Central memory CD4-positive, alpha-beta T cell (primary cell): Measurements from ENCODE around the gene MTNR1A.
"Not testable (repeated sequence)": the region's sequence is repeated elsewhere in the genome, so short reads cannot be mapped to it uniquely, and the experiment has no call there.

Experiments
- DNase-seq: peaks from one replicate; pipeline ENCODE4 v3.0.0; 2022

Gene MTNR1A

GRCh38 chr4:186561748-186562147 lies 6.4 kb upstream of the MTNR1A start:
- no peak for DNase-seq

DNA sequence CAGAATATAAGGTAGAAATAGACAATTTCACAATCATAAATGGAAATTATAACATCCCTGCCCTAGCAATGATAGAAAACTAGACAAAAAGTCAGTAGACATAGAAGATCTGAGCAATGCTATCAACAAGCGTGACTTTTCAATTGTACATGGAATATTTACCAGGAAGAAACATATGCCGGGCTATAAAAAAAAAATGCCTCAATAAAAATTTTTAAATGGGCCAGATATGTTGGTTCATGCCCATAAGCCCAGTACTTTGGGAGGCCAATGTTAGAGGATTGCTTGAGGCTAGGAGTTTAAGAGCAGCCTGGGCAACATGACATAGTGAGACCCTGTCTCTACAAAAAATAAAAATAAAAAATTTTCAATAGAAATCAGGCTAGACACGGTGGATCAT lies 5.3 kb upstream of the MTNR1A start:
- no peak for DNase-seq

- DNase-seq, result no peak
These were observed 2.1 kb upstream of the MTNR1A start for GRCh38 chr4:186557486-186557885.

GRCh38 chr4:186557061-186557460 lies 1.7 kb upstream of the MTNR1A start:
- no peak for DNase-seq

DNA sequence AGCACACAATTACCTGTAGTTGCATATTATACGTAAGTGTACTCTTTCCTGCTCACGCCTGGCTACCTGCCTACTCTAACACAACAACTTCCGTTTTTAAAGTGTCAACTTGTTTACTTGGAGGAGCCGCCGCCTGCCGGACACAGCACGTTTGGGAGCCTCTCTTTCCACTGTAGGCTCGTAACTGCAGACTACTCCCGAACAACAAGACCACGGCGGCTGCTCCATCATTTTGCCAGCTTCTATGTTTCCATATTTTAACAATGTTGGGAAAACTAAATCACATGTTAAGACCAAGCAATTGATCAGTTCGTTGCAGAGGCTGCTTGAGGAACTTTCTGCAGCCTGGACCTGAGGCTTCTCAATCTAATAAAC lies 841 bp downstream of the MTNR1A start:
- DNase-seq, result no peak

- DNase-seq, result no peak
These were observed 1.6 kb downstream of the MTNR1A start for GRCh38 chr4:186553717-186554116.

GRCh38 chr4:186551849-186552248 lies 3.5 kb downstream of the MTNR1A start:
- no peak for DNase-seq

- no peak for DNase-seq
These were observed 9.9 kb downstream of the MTNR1A start for GRCh38 chr4:186545436-186545835.

DNA sequence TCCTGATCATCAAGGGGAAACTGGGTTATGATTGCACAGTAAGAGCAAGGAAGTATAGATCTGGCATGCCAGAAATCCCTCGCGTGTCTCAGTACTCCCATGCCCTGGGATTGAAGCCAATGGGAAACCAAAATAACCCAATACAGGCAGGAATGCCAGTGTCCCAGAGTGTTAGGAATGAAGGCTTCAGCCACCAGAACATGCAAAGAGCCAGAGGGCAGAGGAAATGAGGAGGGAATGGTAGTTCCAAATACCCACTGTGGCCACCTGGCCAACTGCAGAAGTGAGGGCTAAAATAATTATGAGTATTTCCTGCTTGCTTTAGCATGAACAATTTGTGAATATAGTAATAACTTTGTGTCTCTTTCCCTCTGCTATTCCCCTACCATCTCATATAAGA lies 12.2 kb downstream of the MTNR1A start:
- no peak for DNase-seq

DNA sequence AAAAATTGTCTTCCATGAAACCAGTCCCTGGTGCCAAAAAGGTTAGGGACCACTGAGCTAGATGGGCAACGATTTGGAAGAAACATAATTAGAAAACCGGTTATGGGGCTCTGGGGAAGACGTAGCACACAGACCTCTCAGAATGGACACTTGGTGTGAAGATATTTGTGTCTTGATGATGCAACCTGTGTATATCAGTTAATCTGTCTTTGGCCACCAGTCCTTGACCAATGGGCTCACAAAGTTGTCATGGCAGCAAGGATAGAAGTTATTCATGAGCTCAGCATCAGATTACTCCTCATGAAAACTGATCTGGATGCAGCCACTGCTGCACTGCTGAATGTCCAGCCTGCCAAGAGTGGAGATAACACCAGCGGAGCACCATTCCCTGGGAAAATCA lies 13.6 kb downstream of the MTNR1A start:
- DNase-seq, result no peak

GRCh38 chr4:186537843-186538521 lies 17.4 kb downstream of the MTNR1A start:
- DNase-seq, result no peak

- no peak for DNase-seq
These were observed 19.1 kb downstream of the MTNR1A start for GRCh38 chr4:186536285-186536684.

DNA sequence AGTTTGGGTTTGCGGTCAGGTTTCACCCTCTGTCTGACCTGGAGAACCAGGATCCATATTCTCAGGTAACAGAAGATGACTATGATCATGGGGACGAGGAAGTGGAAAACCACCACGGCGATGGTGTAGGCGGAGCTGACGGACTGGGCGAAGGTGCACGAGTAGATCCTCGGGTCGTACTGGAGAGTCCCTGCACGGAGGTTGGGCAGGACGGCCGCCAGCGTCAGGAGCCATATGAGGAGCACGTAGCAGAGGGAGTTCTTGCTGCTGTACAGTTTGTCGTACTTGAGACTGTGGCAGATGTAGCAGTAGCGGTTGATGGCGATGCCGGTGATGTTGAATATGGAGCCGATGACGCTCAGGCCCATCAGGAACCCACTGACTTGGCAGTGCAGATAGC lies 21.3 kb downstream of the MTNR1A start:
- no peak for DNase-seq

GRCh38 chr4:186523927-186524326 lies 31.4 kb downstream of the MTNR1A start:
- not testable (repeated sequence) for DNase-seq

DNA sequence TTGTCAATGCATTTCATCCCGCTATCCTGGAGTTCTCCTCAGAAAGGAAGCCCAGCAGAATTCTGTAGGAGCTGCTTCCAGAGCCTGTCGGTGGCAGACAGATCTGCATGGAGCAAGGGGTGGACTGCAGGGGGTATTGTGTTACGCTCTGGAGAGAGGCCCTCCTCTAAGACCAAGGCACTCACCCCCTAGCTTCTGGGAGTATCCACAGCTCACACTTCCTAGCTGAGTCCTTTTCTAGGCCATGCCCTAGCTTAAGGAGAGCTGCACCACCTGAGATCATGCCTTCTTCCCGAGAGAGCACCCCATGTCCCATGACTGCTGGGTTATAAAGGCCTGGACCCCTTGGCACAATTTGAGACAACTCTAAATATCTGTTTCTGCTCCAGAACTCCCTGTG lies 39.1 kb downstream of the MTNR1A start:
- DNase-seq, result no peak

DNA sequence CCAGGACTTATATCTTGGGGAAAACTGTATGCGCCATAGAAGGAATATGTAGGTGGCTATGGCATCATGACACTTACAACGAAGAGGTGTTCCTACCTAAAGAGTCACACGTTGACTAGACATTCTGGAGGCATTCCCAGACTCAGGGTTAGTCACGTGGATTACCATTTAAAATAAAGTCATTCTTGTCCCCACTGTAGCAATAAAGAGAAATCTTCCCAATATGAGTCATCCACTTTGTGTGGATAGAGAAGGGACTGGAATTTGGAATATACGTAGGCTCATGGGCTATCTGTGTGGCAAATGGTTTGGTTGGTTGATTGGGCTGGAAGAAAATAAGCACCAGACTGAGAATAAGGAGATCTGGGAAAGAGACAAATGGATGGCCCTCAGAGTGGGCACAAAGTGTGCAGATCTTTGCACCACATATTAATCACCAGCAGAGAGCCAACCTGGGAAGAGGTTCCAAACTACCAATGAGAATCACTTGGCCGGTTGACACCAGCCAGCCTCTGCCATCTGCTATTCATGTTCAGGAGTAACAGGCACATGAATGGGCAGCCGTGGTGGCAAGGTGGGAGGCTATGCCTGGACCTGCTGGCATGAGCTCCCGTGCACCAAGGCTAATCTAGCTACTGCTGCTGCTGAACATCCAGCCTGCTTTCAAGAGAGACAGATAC lies 41.0 kb downstream of the MTNR1A start:
- DNase-seq, result no peak

DNA sequence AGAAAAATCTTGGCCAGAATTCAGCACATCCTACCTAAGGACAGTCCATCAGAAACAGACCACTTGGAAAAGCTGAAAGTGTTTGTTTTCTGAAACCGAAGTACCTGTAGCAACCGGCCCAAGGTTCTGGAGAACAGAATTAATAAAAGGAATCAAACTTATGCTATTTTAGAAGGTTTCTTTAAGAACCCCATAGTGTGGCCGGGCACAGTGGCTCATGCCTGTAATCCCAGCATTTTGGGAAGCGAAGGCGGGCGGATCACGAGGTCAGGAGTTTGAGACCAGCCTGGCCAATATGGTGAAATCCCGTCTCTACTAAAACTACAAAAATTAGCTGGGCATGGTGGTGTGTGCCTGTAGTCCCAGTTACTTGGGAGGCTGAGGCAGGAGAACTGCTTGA lies 50.6 kb downstream of the MTNR1A start:
- not testable (repeated sequence) for DNase-seq

GRCh38 chr4:186502231-186502630 lies 53.1 kb downstream of the MTNR1A start:
- no peak for DNase-seq

DNA sequence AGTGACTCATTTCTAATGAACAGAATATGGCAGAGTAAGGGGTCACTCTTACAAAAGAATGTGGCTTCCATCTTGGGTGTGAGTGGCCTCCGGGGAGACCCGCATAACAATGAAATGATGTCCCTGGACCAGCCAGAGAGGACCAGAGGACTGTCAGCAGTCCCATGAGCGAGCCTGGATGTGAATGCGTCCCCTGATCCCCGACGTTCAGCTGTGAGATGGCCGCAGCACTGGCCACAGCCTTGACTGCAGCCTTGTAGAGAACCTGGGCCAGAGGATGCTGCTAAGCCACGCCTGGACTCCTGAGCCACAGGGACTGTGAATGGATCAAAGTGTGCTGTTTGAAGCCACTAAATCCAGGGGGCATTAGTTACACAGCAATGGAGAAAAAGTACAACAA lies 53.8 kb downstream of the MTNR1A start:
- DNase-seq, result no peak

DNA sequence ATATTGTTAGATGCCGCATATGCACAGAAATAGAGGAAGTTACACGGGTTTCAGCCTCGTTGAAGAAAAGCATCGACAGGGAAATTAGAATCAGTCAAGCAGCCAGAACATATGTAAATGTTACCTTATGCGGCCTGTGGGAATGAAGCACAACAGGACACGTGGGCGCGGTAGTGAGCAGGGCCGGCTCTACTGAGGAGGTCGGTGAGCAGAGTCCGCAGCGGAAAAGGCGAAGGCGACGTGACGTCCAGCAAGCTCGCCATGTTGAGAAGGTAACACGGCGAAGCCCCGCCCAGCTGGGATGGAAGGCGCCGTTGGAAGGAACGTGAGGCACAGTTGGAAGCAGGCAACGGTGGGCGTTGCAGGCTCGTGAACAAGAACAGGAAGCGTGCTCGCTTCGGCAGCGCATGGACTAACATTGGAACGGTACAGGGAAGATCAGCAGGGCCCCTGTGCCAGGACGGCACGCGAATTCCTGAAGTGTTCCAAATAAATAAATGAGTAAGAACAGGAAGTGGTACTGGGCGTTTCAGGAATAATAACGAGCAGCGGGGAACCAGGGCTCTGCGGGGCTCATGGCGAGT lies 54.6 kb downstream of the MTNR1A start:
- no peak for DNase-seq

DNA sequence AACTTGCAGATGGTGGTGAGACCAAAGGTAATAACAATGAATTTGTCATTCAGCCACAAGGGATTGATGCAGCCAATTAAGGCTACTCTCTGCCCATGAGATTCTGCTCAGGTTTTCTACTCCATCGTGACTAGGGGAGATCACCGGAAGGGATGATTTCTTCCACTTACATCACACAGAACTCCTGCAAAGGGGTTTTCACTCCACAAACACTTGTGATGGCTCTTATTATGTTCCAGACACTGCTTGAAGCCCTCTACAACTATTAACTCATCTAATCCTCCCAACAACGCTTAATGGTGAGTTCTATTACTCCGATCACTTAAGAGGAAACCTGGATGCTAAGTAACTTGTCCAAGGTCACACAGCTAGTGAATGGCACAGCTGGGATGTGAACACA lies 55.9 kb downstream of the MTNR1A start:
- no peak for DNase-seq

- no peak for DNase-seq
These were observed 58.3 kb downstream of the MTNR1A start for GRCh38 chr4:186497043-186497442.

GRCh38 chr4:186494496-186494895 lies 60.9 kb downstream of the MTNR1A start:
- DNase-seq, result no peak

DNA sequence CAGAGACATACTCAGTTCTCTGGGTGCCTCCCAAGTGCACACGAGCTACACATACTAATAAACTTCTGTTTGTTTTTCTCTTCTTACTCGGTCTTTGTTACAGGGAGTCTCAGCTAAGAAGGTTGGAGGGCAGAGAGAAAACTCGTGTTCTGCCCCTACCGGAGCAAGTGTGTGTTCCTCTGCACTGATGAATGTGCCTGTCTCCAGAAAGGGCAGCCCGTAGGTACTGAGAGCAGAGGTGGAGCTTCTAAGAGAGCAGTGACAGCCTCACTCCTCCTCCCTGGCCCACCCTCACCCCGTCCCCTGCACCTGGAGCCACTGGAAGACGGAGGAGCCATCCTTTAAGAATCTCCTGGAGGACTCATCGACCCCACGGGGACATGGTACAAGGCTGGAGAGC lies 67.6 kb downstream of the MTNR1A start:
- no peak for DNase-seq

GRCh38 chr4:186486172-186486571 lies 69.2 kb downstream of the MTNR1A start:
- no peak for DNase-seq
